ENCODE data around the gene ZNF286A.

Gene ZNF286A

GRCh38 chr17:15658296-15658695 is 41.3 kb upstream of the ZNF286A start:
- Histone ChIP-seq H3K27me3 (ENCODE audit: insufficient read depth, poor library complexity, severe bottlenecking) (no peaks in the 10 kb centered on the region), H3K27ac (replicated peaks) (no peak overlapping the region), H3K4me3 (replicated peaks; ENCODE audit: insufficient read depth, low read length) (no peak overlapping the region)
- TF ChIP-seq, protein P1, sequence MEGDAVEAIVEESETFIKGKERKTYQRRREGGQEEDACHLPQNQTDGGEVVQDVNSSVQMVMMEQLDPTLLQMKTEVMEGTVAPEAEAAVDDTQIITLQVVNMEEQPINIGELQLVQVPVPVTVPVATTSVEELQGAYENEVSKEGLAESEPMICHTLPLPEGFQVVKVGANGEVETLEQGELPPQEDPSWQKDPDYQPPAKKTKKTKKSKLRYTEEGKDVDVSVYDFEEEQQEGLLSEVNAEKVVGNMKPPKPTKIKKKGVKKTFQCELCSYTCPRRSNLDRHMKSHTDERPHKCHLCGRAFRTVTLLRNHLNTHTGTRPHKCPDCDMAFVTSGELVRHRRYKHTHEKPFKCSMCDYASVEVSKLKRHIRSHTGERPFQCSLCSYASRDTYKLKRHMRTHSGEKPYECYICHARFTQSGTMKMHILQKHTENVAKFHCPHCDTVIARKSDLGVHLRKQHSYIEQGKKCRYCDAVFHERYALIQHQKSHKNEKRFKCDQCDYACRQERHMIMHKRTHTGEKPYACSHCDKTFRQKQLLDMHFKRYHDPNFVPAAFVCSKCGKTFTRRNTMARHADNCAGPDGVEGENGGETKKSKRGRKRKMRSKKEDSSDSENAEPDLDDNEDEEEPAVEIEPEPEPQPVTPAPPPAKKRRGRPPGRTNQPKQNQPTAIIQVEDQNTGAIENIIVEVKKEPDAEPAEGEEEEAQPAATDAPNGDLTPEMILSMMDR (IDR thresholded peaks at IDR 0.05; ENCODE audit: insufficient read depth, low read length) = no peak
- TF ChIP-seq POLR2AphosphoS5 (IDR thresholded peaks at IDR 0.05; ENCODE audit: low read depth) = no peak
- TF ChIP-seq, protein P2, sequence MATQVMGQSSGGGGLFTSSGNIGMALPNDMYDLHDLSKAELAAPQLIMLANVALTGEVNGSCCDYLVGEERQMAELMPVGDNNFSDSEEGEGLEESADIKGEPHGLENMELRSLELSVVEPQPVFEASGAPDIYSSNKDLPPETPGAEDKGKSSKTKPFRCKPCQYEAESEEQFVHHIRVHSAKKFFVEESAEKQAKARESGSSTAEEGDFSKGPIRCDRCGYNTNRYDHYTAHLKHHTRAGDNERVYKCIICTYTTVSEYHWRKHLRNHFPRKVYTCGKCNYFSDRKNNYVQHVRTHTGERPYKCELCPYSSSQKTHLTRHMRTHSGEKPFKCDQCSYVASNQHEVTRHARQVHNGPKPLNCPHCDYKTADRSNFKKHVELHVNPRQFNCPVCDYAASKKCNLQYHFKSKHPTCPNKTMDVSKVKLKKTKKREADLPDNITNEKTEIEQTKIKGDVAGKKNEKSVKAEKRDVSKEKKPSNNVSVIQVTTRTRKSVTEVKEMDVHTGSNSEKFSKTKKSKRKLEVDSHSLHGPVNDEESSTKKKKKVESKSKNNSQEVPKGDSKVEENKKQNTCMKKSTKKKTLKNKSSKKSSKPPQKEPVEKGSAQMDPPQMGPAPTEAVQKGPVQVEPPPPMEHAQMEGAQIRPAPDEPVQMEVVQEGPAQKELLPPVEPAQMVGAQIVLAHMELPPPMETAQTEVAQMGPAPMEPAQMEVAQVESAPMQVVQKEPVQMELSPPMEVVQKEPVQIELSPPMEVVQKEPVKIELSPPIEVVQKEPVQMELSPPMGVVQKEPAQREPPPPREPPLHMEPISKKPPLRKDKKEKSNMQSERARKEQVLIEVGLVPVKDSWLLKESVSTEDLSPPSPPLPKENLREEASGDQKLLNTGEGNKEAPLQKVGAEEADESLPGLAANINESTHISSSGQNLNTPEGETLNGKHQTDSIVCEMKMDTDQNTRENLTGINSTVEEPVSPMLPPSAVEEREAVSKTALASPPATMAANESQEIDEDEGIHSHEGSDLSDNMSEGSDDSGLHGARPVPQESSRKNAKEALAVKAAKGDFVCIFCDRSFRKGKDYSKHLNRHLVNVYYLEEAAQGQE (IDR thresholded peaks at IDR 0.05; ENCODE audit: insufficient replicate concordance, low read depth) = no peak
- TF ChIP-seq GABPA (IDR thresholded peaks at IDR 0.05; ENCODE audit: low read depth) = no peak
- no peak for DNase-seq (ENCODE audit: low read depth in 1 of 2, low spot score in 1 of 2)

DNA sequence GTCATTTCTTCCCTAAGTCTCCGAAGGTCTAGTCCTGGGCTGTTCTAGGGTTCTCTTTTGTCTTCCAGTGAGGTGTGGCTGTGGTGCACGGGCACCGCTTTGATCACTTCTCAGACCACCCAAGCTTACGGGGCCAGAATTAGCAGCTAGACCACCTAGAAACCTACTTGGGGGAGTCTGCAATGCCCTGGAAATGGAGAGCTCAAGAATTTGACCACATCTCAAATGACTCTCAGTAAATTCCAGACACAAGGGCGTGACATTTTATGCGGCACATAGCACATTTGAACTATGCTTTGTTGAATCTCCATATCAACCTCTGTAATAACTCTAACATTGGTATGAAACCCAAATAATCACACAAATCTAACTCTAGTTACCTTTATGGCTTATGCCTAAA is 40.3 kb upstream of the ZNF286A start:
- no peak overlapping the region for H3K4me3 ChIP-seq (replicated peaks; ENCODE audit: insufficient read depth, low read length)
- no peak for TF ChIP-seq GABPA (IDR thresholded peaks at IDR 0.05; ENCODE audit: low read depth)
- TF ChIP-seq, protein P1 (IDR thresholded peaks at IDR 0.05; ENCODE audit: insufficient read depth, low read length) = no peak
- H3K27ac ChIP-seq (replicated peaks) = no peak overlapping the region
- H3K27me3 ChIP-seq (ENCODE audit: insufficient read depth, poor library complexity, severe bottlenecking) = no peaks in the 10 kb centered on the region
- DNase-seq (ENCODE audit: low read depth in 1 of 2, low spot score in 1 of 2) = no peak

GRCh38 chr17:15659663-15660062 is 39.9 kb upstream of the ZNF286A start:
- H3K4me3 ChIP-seq (replicated peaks; ENCODE audit: insufficient read depth, low read length) = no peak overlapping the region
- TF ChIP-seq GABPA (IDR thresholded peaks at IDR 0.05; ENCODE audit: low read depth) (no peak), SPI1 (IDR thresholded peaks at IDR 0.05; ENCODE audit: borderline replicate concordance, low read depth) (no peak), POLR2AphosphoS5 (IDR thresholded peaks at IDR 0.05; ENCODE audit: low read depth) (no peak)
- TF ChIP-seq, protein P2 (IDR thresholded peaks at IDR 0.05; ENCODE audit: insufficient replicate concordance, low read depth) = no peak
- TF ChIP-seq, protein P1 (IDR thresholded peaks at IDR 0.05; ENCODE audit: insufficient read depth, low read length) = no peak
- no peak overlapping the region for H3K27ac ChIP-seq (replicated peaks)
- DNase-seq (ENCODE audit: low read depth in 1 of 2, low spot score in 1 of 2) = no peak
- H3K27me3 ChIP-seq (ENCODE audit: insufficient read depth, poor library complexity, severe bottlenecking) = no peaks in the 10 kb centered on the region

- DNase-seq (ENCODE audit: low read depth in 1 of 2, low spot score in 1 of 2) = no peak
- H3K4me3 ChIP-seq (replicated peaks; ENCODE audit: insufficient read depth, low read length) = no peak overlapping the region
- H3K27ac ChIP-seq (replicated peaks) = no peak overlapping the region
- no peaks in the 10 kb centered on the region for H3K27me3 ChIP-seq (ENCODE audit: insufficient read depth, poor library complexity, severe bottlenecking)
- TF ChIP-seq, protein P1 (IDR thresholded peaks at IDR 0.05; ENCODE audit: insufficient read depth, low read length) = no peak
- TF ChIP-seq GABPA (IDR thresholded peaks at IDR 0.05; ENCODE audit: low read depth) (no peak), SPI1 (IDR thresholded peaks at IDR 0.05; ENCODE audit: borderline replicate concordance, low read depth) (no peak), POLR2AphosphoS5 (IDR thresholded peaks at IDR 0.05; ENCODE audit: low read depth) (no peak)
- TF ChIP-seq, protein P2 (IDR thresholded peaks at IDR 0.05; ENCODE audit: insufficient replicate concordance, low read depth) = no peak
These were observed 39.5 kb upstream of the ZNF286A start for GRCh38 chr17:15660077-15660476.

Measured in HL-60 (cell line).